ENCODE data around the gene PPP1R36.
A peak's percentile ranks its signal among the peaks of the same experiment; 100 is the strongest.
"Not testable (repeated sequence)": the region's sequence is repeated elsewhere in the genome, so short reads cannot be mapped to it uniquely, and the experiment has no call there.

The PPP1R36 gene, protein sequence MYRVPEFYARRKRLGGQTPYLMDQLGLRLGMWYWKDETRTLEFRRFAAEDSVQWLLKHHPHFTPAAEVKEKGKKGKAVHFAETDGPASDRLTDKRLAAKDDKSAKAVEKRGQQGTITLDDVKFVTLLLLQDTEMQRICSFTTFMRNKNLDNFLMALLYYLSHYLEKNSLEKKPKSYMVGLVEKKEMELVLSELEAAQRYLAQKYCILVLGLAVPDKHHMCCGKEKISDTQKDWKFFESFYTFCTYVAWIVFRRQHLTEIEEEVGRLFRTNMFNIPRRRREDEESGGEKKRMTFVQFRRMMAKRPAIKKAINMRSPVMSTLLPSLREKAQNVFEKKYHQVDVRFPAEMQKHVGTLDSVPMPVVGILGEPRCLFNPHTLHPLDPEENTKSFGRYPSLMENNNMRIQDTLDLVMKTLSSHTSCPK

GRCh38 chr14:64549791-64550620, at the start of gene PPP1R36:
Gene PPP1R36 (plus strand): TSS chr14:64549961. CDS start chr14:64549998, 37 bp downstream.
- DNase-seq (ENCODE audit: low spot score) = peak; percentile 14

DNA sequence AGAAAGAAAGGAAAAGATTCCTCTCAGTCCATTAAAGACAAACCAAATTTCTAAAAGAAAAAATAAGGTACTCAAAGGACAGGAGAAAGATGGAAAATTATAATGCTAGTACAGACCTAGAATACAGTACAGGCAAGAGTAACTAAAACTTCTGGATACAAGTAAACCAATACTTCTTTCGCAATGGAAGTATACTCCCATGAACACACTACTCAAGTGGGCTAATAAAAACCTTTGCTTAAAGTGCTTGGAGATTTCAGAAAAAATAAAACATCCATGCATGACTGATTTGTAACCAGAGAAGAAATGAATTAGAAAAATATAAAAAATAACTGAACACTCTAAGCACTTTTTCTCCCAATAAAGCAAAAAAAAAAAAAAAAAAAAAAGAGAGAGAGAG, 49.7 kb upstream of the PPP1R36 start:
- DNase-seq (ENCODE audit: low spot score) = no peak

- no peak for DNase-seq (ENCODE audit: low spot score)
These were observed 48.2 kb upstream of the PPP1R36 start for GRCh38 chr14:64501411-64502171.

DNA sequence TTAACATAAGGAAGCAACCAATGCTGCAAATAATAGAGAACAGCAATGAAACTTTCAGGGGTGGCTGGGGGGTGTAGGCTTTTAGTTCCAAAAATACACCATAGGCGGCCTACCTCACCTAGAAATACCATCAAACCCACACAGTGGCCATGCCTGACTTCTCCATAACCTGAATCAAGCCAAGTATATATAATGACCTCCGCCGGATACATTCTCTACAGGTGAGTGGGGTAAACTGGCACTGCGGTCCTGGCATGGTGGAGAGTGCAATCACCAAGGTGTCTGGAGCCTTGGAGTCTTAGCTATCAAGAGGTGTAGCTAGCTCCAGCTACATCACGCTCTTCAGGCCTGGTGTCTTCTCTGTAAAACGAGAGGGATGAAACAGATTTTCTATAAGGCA, 47.3 kb upstream of the PPP1R36 start:
- no peak for DNase-seq (ENCODE audit: low spot score)

DNA sequence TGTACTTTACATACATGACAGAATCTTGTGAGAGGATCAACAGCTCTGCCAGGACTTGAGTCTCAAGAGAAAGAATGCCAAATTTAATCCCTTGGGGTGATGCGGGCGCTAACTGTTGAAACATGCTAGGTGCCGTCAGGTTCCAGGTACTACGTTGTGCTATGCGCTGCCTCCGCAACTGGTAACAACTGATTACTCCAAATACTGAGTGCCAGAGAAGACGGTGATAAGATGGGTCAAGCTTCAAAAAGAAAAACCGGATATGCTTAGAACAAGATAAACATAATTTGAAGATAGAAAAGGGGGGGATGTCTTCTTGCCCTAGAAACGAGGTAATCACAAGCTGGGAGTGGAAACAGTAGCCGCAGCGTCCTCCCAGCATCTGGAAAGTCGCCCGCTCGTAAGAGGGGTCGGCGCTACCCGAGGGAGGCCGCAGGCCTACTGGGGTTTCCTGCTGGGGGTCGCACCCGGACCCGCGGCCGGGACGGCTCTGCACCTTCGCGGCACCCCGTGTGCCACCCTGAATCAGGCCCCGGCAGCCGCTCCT, 46.8 kb upstream of the PPP1R36 start:
- no peak for DNase-seq (ENCODE audit: low spot score)

- DNase-seq (ENCODE audit: low spot score) = peak; percentile 96
These were observed 46.1 kb upstream of the PPP1R36 start, which contains the start of gene ZBTB25 for GRCh38 chr14:64503434-64504309. Gene ZBTB25 (minus strand): TSS chr14:64503838. CDS start chr14:64490533, 13,305 bp downstream.

- peak; percentile 86 for DNase-seq (ENCODE audit: low spot score)
These were observed 45.4 kb upstream of the PPP1R36 start, which contains the start of gene ZBTB1 for GRCh38 chr14:64504310-64504896. Gene ZBTB1 (plus strand): TSS chr14:64504770. CDS start chr14:64521505, 16,735 bp downstream.

DNA sequence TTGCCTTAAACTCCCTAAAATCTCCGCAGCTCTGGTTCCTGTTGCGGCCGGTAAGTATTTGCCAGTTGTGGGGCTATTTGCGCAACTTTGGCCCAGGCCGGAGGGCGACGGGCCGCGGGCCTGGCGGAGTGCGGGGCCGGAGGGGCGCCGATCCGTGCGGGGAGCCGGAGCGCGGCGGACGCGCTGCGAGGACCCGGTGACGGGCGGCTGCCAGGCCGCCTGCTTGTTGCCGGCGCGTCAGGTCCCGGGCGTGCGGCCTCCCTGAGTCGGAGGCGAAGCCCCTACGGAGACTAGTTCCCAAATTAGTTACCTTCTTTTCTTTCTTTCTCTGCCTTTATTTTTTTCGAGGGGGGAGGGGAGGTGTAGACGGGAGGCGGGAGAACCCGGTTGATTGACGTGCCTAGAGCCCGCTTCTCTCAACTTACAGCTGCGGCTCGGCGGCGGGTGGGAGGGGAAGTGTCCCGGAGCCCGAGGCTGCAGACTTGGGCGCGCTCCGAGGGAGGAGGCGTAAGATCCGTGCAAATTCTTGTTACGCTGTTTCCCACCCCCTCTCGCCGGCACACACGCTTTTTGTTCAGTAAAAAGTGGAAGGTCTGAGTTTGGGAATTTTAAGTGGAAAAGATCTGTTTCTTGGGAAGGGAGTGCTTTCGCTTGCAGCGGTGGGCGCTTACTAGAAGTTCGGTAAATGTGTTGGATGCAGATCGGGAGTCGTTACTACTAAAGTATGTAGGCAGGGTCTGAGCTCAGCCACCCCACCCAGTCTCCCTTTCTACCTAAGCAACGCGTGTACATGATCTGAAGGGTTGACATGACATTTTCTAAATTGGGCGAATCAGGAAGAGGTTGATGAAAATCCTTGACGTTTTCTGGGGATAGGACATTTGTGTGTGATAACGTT, 44.6 kb upstream of the PPP1R36 start:
- peak; percentile 89 for DNase-seq (ENCODE audit: low spot score)

DNA sequence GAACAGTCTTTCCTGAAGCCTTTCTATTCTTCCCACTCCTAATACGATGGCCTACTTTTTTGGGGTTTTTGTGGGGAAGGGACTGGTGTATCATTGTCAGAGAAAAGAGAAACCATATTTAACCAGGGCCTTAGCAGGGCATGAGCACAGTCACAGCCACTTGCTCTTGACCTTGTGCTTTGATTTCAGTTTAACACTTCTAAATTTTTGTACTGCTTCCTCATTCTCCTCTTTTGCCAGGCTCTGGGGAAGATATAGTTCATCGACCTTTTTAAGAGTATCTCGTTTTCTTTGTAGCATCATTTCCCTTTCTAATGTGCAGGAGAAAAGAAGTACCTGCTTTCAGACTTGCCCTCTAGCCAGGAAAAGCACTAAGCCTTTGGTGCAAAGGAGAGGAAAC, 43.0 kb upstream of the PPP1R36 start:
- no peak for DNase-seq (ENCODE audit: low spot score)

DNA sequence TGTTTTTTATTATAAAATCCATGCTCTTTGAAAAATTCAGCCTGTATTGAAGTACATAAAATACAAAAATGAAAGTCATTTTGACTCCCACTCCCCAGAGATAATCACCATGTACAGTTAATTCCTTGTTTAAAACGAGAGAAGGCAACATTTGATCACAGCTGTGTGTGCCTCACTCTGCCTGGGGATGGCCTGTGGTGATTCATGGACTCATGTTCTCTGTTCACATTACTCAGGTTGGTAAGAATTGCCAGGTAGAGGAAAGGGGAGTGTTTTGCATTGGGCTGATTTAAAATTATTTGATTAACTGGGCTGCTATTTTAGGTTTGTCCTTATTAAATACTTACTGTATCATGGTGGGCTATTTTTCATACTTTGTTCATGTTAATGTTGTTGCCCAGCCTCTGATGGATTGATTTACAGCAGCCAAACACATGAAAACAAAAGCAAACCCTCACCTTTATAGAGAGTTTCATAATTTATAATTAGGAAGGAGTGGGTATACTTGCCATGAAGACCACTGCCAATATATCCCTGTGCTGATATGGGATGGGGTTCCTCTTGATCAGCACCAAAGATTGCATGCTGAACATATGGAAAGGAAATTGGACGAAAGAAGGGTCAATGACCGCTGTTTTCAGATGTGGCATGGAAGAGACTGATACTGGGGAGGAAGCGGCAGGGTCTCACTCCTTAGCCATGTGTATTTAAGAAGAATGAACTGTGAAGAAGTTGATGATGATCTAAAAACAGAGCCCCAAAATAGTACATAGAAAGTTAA, 42.2 kb upstream of the PPP1R36 start:
- DNase-seq (ENCODE audit: low spot score) = peak; percentile 49

DNA sequence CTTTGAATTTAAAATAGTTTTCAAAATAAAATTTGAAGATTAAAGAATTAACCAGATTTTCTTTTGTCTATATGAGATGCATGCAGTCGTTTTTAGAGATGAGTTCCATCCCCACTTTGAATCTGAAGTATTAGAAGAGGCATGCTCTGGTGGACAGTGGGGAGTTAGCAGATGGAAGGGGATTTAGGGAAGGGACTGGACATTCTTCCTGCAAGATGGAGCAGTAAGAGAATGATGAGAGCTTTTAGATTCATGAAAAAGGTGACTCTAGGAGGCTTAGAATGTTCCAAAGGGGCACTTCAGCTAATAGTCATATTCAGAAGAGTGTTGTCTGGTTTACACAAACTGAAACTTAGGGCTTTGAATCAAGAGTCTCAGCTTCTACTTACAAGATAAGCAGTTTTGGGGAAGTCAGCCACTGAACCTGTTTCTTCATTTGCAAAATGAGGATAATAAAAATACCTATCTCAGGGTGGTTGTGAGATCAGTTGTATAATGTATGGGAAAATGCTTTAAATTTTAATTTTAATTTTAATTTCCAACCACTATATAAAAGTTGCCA, 41.5 kb upstream of the PPP1R36 start:
- peak; percentile 81 for DNase-seq (ENCODE audit: low spot score)

DNA sequence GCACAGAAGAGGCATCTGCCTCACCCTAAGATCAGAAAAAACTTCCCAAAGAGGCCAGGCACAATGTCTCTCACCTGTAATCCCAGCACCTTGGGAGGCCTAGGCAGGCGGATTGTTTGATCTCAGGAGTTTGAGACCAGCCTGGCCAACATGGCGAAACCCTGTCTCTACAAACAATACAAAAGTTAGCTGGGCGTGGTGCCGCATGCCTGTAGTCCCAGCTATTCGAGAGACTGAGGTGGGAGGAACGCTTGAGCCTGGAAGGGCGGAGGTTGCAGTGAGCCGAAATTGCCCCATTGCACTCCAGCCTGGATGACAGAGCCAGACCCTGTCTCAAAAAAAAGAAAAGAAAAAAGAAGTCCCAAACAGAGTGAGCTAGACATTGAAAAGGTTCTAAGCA, 40.7 kb upstream of the PPP1R36 start:
- DNase-seq (ENCODE audit: low spot score) = no peak

- peak; percentile 69 for DNase-seq (ENCODE audit: low spot score)
These were observed 38.7 kb upstream of the PPP1R36 start for GRCh38 chr14:64510825-64511671.

GRCh38 chr14:64513271-64513670, 36.5 kb upstream of the PPP1R36 start:
- no peak for DNase-seq (ENCODE audit: low spot score)

DNA sequence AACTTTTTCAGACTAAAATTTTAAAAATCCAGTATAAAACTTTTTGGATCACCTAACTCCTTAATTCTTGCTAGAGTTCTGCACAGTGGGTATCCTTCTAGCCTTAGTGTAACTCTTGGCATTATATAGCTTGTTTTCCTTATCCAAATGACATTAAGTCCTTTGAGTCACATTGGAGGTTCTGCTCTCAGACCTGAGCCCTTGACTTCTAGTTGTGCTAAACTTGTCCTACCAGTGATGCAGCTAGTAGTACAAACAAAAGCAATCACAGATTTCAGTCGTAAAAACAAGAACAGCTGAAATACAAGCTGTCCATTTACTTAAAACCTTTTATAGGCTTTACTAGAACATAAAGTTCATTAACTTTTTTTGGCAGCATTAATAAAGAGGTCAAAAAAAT, 34.7 kb upstream of the PPP1R36 start:
- no peak for DNase-seq (ENCODE audit: low spot score)

DNA sequence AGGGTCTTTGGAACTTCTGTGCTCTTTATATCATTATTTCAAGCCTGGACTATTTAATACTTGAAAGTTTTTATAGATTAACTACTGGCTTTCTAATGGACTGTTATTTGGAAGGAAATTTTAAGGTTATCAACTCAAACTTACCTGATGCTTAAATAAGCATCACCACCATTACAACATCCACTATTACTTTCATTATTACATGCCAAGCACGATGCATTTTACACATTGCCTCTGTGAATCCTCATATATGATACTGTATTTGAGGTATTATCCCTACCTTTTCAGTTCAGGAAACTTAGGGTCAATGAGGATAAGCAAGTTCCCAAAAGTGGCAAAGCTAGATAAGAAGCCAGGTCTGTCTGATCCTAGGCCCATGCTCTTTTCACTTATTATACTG, 32.8 kb upstream of the PPP1R36 start:
- no peak for DNase-seq (ENCODE audit: low spot score)

DNA sequence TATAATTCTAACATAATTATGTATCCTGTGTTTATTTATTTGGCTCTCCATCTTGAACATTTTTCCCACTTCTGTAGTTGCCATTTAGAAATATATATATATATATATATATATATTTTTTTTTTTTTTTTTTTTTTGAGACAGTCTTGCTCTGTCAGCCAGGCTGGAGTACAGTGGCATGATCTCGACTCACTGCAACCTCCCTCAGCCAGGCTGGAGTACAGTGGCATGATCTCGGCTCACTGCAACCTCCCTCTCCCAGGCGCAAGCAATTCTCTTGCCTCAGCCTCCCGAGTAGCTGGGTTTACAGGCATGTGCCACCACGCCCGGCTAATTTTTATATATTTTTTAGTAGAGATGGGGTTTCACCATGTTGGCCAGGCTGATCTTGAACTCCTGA, 32.1 kb upstream of the PPP1R36 start:
- not testable (repeated sequence) for DNase-seq (ENCODE audit: low spot score)
